Measurements from ENCODE around the gene TCEAL9.

DNA sequence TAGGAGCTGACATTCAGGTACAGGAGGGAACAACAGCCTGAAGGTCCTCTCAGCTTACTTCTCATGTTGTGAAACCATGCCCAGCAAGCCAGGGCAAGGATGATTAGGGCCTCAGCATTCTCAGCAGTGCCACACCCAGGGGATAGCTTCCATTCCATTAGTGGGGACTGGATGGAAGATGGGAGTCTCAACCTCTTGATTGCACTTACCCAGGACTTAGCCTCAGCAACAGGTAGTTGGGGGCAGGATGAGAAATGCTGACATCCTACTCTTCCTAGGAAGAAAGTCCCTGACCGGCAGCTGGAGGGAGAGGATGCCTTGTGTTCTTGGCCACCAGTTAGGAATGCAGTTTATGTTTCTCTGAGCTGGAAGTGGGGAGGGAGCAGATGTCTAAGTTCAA, 11.2 kb downstream of the TCEAL9 start:
- TF ChIP-seq, protein P1, sequence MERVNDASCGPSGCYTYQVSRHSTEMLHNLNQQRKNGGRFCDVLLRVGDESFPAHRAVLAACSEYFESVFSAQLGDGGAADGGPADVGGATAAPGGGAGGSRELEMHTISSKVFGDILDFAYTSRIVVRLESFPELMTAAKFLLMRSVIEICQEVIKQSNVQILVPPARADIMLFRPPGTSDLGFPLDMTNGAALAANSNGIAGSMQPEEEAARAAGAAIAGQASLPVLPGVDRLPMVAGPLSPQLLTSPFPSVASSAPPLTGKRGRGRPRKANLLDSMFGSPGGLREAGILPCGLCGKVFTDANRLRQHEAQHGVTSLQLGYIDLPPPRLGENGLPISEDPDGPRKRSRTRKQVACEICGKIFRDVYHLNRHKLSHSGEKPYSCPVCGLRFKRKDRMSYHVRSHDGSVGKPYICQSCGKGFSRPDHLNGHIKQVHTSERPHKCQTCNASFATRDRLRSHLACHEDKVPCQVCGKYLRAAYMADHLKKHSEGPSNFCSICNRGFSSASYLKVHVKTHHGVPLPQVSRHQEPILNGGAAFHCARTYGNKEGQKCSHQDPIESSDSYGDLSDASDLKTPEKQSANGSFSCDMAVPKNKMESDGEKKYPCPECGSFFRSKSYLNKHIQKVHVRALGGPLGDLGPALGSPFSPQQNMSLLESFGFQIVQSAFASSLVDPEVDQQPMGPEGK (CRISPR knock-in tag; IDR thresholded peaks at IDR 0.05; ENCODE audit: borderline replicate concordance): no peak
- TF ChIP-seq, protein P2, sequence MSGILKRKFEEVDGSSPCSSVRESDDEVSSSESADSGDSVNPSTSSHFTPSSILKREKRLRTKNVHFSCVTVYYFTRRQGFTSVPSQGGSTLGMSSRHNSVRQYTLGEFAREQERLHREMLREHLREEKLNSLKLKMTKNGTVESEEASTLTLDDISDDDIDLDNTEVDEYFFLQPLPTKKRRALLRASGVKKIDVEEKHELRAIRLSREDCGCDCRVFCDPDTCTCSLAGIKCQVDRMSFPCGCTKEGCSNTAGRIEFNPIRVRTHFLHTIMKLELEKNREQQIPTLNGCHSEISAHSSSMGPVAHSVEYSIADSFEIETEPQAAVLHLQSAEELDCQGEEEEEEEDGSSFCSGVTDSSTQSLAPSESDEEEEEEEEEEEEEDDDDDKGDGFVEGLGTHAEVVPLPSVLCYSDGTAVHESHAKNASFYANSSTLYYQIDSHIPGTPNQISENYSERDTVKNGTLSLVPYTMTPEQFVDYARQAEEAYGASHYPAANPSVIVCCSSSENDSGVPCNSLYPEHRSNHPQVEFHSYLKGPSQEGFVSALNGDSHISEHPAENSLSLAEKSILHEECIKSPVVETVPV (CRISPR knock-in tag; IDR thresholded peaks at IDR 0.05): no peak
- TF ChIP-seq ZFP3 (CRISPR knock-in tag; IDR thresholded peaks at IDR 0.05) (no peak), SNAI2 (CRISPR knock-in tag; IDR thresholded peaks at IDR 0.05) (no peak), OSR1 (CRISPR knock-in tag; IDR thresholded peaks at IDR 0.05) (no peak)

All from SK-N-SH treated with all-trans-retinoic acid at 6 μM for 48 hours (cell line).